ENCODE data around the gene CYB5R4. TPM values are rescaled to one million over a fixed set of nuclear protein-coding genes. Genes with fewer than 3 reads are reported as not detected.

The CYB5R4 gene
- total and polyA plus RNA-seq, 10 donors: 10.0 to 50.7 (median 25.8) TPM

DNA sequence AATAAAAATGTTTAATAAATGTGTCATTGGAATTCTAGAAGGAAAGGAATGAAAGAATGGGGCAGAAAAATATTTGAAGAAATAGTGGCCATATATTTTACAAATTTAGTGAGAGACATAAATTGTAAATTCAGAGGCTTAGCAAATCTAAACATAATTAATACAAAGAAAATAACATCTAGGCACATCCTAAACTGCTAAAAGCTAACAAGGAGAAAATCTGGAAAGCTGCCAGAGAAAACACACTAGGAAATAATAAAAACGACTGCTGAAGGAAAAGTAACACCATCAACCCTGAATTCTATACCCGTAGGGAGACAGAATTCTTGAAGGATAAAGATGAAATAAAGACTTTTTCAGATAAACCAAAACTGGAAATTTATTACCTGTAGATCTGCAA is 23.8 kb downstream of the CYB5R4 start:
- H3K4me3 ChIP-seq: no peak overlapping the region
- H3K27ac ChIP-seq: no peak overlapping the region
- H3K36me3 ChIP-seq: no peaks in the 10 kb centered on the region
- intact Hi-C loops (cut with DNase I; ENCODE audit: low total_unique reads): loop anchor here (10.0 kb wide), 2 partner anchors 342 to 1442 kb away; partner anchors contain the start of gene CEP162
- no peaks in the 10 kb centered on the region for H3K27me3 ChIP-seq (replicated peaks in 1 of 7)
- TF ChIP-seq POLR2AphosphoS5 (IDR thresholded peaks at IDR 0.05) (no peak), POLR2A (IDR thresholded peaks at IDR 0.05) (no peak)
- TF ChIP-seq, protein P1, sequence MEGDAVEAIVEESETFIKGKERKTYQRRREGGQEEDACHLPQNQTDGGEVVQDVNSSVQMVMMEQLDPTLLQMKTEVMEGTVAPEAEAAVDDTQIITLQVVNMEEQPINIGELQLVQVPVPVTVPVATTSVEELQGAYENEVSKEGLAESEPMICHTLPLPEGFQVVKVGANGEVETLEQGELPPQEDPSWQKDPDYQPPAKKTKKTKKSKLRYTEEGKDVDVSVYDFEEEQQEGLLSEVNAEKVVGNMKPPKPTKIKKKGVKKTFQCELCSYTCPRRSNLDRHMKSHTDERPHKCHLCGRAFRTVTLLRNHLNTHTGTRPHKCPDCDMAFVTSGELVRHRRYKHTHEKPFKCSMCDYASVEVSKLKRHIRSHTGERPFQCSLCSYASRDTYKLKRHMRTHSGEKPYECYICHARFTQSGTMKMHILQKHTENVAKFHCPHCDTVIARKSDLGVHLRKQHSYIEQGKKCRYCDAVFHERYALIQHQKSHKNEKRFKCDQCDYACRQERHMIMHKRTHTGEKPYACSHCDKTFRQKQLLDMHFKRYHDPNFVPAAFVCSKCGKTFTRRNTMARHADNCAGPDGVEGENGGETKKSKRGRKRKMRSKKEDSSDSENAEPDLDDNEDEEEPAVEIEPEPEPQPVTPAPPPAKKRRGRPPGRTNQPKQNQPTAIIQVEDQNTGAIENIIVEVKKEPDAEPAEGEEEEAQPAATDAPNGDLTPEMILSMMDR (IDR thresholded peaks at IDR 0.05 in 8 of 11, conservative IDR thresholded peaks at IDR 0.05 in 3 of 11): no peak
- no peaks in the 10 kb centered on the region for H3K9me3 ChIP-seq
- no peak for DNase-seq
- peaks cover 0 to 48% (median 5%) of the 10 kb centered on the region in 6 donors for H3K4me1 ChIP-seq
- WGBS, 5 donors: 48 to 69% (median 54%) methylated on average over 2 of the region's 2 CpGs

DNA sequence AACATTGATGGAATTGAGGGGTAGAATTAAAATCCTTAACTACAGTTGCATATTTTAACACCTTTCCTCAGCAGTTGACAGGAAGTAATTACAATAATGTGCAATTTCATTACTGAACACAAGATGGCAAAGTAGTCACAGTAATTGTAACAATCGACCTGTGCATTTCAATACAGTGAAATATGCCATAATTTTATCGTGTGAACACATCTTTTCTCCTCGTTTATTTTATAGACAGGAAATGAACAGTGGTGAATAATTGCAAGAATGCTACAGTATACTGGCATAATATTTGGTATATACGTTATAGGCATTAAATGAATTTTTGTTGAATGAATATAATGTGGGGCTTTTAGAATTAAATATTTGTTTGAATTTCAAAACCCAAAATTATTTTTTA is 25.0 kb downstream of the CYB5R4 start:
- TF ChIP-seq, protein P1 (IDR thresholded peaks at IDR 0.05 in 8 of 11, conservative IDR thresholded peaks at IDR 0.05 in 3 of 11): peak; percentile 36 to 80 (median 65)
- TF ChIP-seq POLR2A (IDR thresholded peaks at IDR 0.05) (no peak), POLR2AphosphoS5 (IDR thresholded peaks at IDR 0.05) (no peak)
- WGBS, 5 donors: 3 to 7% (median 5%) methylated on average over 4 of the region's 4 CpGs
- Histone ChIP-seq H3K4me1 (peaks cover 0 to 38% (median 5%) of the 10 kb centered on the region in 6 donors), H3K27me3 (replicated peaks in 1 of 7) (no peaks in the 10 kb centered on the region), H3K9me3 (no peaks in the 10 kb centered on the region), H3K36me3 (no peaks in the 10 kb centered on the region), H3K4me3 (no peak overlapping the region), H3K27ac (no peak overlapping the region)
- DNase-seq: no peak
- intact Hi-C loops (cut with DNase I; ENCODE audit: low total_unique reads): loop anchor here (10.0 kb wide), 2 partner anchors 340 to 1440 kb away; partner anchors contain the start of gene CEP162

DNA sequence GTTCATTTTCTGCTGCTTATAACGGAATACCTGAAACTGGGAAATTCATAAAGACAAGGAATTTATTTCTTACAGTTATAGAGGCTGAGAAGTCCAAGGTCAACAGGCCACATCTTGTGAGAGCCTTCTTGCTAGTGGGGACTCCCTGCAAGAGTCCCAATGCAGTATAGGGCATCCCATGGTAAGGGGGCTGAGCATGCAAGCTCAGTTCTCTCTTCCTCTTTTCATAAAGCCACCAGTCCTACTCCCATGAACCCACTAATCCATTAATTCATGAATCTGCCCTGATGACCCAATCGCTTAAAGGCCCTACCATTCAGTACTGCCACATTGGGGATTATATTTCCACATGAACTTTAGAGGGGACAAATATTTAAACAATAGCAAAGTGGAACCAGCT is 26.5 kb downstream of the CYB5R4 start:
- Histone ChIP-seq H3K27me3 (replicated peaks in 1 of 7) (no peaks in the 10 kb centered on the region), H3K36me3 (peaks cover 0 to 5% (median 0%) of the 10 kb centered on the region in 6 donors), H3K4me3 (no peak overlapping the region), H3K9me3 (no peaks in the 10 kb centered on the region), H3K4me1 (peaks cover 0 to 28% (median 3%) of the 10 kb centered on the region in 6 donors), H3K27ac (no peak overlapping the region)
- WGBS, 5 donors: 92 to 98% (median 96%) methylated on average over 2 of the region's 2 CpGs
- intact Hi-C loops (cut with DNase I; ENCODE audit: low total_unique reads): loop anchor here (10.0 kb wide), 2 partner anchors 339 to 1439 kb away; partner anchors contain the start of gene CEP162
- TF ChIP-seq, protein P1 (IDR thresholded peaks at IDR 0.05 in 8 of 11, conservative IDR thresholded peaks at IDR 0.05 in 3 of 11): no peak
- TF ChIP-seq POLR2AphosphoS5 (IDR thresholded peaks at IDR 0.05) (no peak), POLR2A (IDR thresholded peaks at IDR 0.05) (no peak)
- DNase-seq: no peak

DNA sequence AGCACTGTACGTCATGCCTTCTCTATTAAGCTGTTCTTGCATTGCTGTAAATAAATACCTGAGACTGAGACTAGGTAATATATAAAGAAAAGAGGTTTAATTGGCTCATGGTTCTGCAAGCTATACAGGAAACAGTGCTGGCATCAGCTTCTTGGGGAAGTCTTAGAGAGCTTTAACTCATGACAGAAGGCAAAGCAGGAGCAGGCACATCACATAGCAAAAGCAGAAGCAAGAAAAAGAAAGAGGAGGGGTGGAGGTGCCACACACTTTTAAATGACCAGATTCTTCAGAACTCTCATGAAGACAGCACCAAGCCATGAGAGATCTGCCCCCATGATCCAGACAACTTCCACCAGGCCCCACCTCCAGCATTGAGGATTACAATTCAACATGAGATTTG is 30.1 kb downstream of the CYB5R4 start:
- Histone ChIP-seq H3K36me3 (peaks cover 0 to 17% (median 4%) of the 10 kb centered on the region in 6 donors), H3K4me3 (no peak overlapping the region), H3K9me3 (no peaks in the 10 kb centered on the region), H3K27ac (no peak overlapping the region), H3K4me1 (peaks cover 0 to 36% (median under 1%) of the 10 kb centered on the region in 6 donors), H3K27me3 (replicated peaks in 1 of 7) (no peaks in the 10 kb centered on the region)
- TF ChIP-seq, protein P1 (IDR thresholded peaks at IDR 0.05 in 8 of 11, conservative IDR thresholded peaks at IDR 0.05 in 3 of 11): no peak
- TF ChIP-seq POLR2A (IDR thresholded peaks at IDR 0.05): no peak
- TF ChIP-seq POLR2AphosphoS5 (IDR thresholded peaks at IDR 0.05): no peak
- 96 to 100% (median 97%) methylated on average over 1 of the region's 1 CpG for WGBS, 5 donors
- intact Hi-C loops (cut with DNase I; ENCODE audit: low total_unique reads): loop anchor here (10.0 kb wide), 2 partner anchors 335 to 1435 kb away; partner anchors contain the start of gene CEP162
- no peak for DNase-seq
